Measurements from ENCODE around the gene PBRM1.

PBRM1 gene

DNA sequence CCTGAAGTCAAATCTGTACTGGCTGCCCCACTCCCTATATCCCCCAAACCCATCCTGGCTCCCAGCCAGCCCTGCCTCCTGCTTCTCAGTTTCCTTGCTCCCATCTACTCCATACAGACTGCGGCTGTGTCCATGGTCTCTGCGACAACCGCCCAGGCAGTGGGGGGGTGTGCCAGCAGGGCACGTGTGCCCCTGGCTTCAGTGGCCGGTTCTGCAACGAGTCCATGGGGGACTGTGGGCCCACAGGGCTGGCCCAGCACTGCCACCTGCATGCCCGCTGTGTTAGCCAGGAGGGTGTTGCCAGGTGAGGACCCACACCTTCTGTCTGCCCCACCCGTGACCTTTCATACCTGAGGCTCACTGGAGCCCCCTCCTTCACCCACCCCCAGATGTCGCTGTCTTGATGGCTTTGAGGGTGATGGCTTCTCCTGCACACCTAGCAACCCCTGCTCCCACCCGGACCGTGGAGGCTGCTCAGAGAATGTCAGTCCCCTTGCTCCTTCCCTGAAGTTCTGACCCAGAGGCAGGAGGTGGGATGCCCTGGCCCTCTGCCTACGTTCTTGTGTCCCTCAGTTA, 175.9 kb downstream of the PBRM1 start:
- TF ChIP-seq, protein P1, sequence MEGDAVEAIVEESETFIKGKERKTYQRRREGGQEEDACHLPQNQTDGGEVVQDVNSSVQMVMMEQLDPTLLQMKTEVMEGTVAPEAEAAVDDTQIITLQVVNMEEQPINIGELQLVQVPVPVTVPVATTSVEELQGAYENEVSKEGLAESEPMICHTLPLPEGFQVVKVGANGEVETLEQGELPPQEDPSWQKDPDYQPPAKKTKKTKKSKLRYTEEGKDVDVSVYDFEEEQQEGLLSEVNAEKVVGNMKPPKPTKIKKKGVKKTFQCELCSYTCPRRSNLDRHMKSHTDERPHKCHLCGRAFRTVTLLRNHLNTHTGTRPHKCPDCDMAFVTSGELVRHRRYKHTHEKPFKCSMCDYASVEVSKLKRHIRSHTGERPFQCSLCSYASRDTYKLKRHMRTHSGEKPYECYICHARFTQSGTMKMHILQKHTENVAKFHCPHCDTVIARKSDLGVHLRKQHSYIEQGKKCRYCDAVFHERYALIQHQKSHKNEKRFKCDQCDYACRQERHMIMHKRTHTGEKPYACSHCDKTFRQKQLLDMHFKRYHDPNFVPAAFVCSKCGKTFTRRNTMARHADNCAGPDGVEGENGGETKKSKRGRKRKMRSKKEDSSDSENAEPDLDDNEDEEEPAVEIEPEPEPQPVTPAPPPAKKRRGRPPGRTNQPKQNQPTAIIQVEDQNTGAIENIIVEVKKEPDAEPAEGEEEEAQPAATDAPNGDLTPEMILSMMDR (IDR thresholded peaks at IDR 0.05; ENCODE audit: low read depth, low read length) = no peak
- no peak for DNase-seq (ENCODE audit: extremely low read depth, low read depth)

DNA sequence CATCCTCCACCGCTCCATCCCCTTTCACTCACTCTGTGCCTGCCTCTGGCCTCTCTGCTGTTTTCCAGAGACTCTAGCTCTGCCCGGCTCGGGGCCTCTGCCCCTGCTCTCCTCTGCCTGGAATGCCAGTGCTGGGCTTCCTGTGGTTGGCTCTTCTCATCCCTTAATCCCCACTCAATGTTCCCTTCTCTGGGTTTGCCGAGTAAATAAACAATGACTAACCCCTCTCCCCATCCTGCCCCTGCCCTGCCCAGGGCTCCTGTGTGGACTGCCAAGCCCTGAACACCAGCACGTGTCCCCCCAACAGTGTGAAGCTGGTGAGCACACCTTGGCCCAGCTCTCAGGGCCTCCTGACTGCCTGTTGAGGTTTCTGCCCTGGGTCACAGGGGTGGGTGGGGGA, 178.4 kb downstream of the PBRM1 start:
- TF ChIP-seq, protein P1 (IDR thresholded peaks at IDR 0.05; ENCODE audit: low read depth, low read length) = no peak
- no peak for DNase-seq (ENCODE audit: extremely low read depth, low read depth)

DNA sequence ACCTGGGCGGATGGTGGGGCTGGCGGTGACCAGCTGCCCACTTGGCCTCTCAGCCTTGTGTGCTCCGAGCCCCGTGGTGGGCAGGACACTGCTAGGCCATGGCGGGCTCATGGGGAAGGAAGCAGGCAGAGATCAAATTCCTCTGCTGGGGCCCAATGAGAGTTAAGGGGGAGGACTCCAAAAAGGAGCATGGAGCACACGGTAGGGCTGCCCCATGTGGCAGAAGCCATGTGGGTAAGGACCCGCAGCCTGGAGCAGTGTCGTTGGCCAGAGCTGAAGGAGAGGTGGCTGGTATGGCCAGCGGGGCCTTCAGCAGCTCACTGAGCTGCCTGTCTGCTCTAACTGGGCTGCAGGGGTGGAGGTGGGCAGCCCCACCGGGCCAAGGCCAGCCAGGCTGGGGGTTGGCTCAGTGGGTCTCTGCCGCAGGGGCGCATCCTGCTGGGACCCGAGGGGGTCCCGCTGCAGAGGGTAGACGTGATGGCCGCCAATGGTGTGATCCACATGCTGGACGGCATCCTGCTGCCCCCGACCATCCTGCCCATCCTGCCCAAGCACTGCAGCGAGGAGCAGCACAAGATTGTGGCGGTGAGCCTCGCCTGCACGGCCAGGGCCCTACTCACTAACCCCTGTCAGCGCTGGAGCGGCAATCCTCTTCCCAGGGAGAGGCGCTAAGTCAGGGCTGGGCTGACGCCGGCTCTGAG, 179.3 kb downstream of the PBRM1 start:
- TF ChIP-seq, protein P1 (IDR thresholded peaks at IDR 0.05; ENCODE audit: low read depth, low read length) = no peak
- DNase-seq (ENCODE audit: extremely low read depth, low read depth) = no peak

DNA sequence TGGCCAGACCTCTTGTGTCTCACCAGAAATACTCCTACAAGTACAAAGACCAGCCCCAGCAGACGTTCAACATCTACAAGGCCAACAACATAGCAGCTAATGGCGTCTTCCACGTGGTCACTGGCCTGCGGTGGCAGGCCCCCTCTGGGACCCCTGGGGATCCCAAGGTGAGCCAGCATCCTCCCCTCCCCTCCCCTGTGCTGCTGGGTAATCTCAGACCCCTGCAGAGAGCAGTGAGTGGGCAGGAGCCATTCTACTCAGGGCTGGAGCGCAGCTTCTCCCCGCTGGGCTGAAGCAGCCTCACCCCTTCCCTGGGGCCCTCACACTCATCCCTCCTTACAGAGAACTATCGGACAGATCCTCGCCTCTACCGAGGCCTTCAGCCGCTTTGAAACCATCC, 180.7 kb downstream of the PBRM1 start:
- no peak for DNase-seq (ENCODE audit: extremely low read depth, low read depth)

DNA sequence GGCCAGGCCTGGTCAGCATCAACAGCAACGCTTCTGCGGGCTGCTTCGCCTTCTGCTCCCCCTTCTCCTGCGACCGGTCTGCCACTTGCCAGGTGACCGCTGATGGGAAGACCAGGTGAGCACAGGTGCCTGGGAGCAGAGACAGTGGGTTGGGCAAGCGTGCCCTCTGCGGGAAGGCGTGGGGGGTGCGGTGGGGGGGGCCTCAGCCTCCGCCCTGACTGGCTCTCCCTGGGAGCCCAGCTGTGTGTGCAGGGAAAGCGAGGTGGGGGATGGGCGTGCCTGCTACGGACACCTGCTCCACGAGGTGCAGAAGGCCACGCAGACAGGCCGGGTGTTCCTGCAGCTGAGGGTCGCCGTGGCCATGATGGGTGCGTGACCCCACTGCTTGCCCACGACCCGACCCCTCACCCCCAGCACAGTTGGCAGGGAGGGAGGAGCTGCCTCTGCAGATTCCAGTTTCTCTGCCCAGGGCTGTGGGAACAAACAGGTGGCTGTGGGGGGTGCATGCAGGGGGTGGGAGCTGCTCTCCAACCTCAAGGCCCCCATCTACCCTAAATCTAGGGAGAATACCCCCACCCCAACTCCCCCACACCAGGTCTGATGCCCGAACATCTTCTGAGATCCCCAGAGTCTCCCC, 181.8 kb downstream of the PBRM1 start:
- DNase-seq (ENCODE audit: extremely low read depth, low read depth) = no peak
- TF ChIP-seq, protein P1 (IDR thresholded peaks at IDR 0.05; ENCODE audit: low read depth, low read length) = no peak

More for the DNA sequence above, 180.7 kb downstream of the PBRM1 start:
- TF ChIP-seq, protein P1 (IDR thresholded peaks at IDR 0.05; ENCODE audit: low read depth, low read length) = no peak

DNA sequence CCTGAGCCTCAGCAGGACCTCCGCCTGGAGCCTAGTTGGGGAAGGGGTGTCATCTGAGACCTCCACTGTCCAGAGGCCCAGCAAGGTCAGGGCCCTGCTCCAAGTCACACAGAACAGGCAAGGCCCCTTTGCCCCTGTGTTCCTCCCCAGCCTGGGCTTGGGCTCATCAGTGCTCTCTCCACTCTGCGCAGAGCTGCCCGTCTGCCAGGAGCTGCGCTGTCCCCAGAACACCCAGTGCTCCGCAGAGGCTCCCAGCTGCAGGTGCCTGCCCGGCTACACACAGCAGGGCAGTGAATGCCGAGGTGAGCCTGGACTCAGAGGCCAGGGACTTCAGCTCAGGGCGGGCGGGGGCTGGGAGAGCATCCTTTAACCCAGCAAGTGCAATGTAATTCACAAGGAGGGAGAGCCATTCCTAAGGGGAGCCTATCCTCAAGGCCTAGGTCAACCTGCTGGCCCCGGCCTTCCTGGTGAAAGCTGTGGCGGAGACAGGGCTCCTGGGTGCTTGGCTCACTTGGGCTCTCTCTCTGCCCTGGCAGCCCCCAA, 182.8 kb downstream of the PBRM1 start:
- no peak for DNase-seq (ENCODE audit: extremely low read depth, low read depth)
- TF ChIP-seq, protein P1 (IDR thresholded peaks at IDR 0.05; ENCODE audit: low read depth, low read length) = no peak

DNA sequence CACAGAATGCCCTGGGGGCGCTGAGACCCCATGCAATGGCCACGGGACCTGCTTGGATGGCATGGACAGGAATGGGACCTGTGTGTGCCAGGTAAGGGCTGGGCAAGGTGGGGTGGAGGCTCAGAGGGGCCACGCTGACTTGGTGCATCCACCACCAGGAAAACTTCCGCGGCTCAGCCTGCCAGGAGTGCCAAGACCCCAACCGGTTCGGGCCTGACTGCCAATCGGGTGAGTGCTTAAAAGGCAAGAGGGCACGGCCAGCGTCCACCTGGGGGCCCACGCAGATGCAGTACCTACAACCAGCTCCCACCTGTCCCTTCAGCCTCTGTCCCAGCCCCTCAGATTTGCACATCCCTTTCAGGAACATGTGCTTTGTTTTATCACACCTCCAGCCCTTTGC, 183.7 kb downstream of the PBRM1 start:
- DNase-seq (ENCODE audit: extremely low read depth, low read depth) = no peak
- TF ChIP-seq, protein P1 (IDR thresholded peaks at IDR 0.05; ENCODE audit: low read depth, low read length) = no peak

All from AG09319 (cell line).